ENCODE results near the gene PIP4K2A. TPM values are rescaled to one million over a fixed set of nuclear protein-coding genes. Genes with fewer than 3 reads are reported as not detected.

PIP4K2A gene
- total and polyA plus RNA-seq, 2 of the 8 experiments (the other 6 are each of a cell fraction or from before 2014, with no cell fraction given) = 19.0 to 60.9 TPM

GRCh38 chr10:22573820-22574569, 140.4 kb downstream of the PIP4K2A start:
- no peak overlapping the region for H3K56ac ChIP-seq (replicated peaks; ENCODE audit: insufficient read length, low read depth, low read length)
- no peaks in the 10 kb centered on the region for H3K79me2 ChIP-seq (ENCODE audit: control insufficient read depth in 1 of 2, insufficient read depth in 2 of 2, low read length in 2 of 2)
- H2BK20ac ChIP-seq (ENCODE audit: low read length) = no peak overlapping the region
- H3K27ac ChIP-seq (ENCODE audit: low read depth, low read length) = no peak overlapping the region
- no peak overlapping the region for H2BK5ac ChIP-seq (ENCODE audit: low read depth, low read length)
- H2AFZ ChIP-seq (ENCODE audit: low read length) = no peak overlapping the region
- H3K14ac ChIP-seq (ENCODE audit: insufficient read length) = no peak overlapping the region
- no peak overlapping the region for H4K91ac ChIP-seq (replicated peaks; ENCODE audit: insufficient read length, low read length)
- H2BK120ac ChIP-seq (replicated peaks; ENCODE audit: low read depth, low read length) = no peak overlapping the region
- no peaks in the 10 kb centered on the region for H3K23me2 ChIP-seq (ENCODE audit: low read depth, low read length)
- no peak overlapping the region for H3K23ac ChIP-seq (ENCODE audit: insufficient read length)
- no peak overlapping the region for H3K9ac ChIP-seq (replicated peaks in 1 of 4; ENCODE audit: extremely low read depth in 1 of 4, low read depth in 3 of 4, low read length in 3 of 4)
- DNase-seq (ENCODE audit: low read depth in 1 of 2, low spot score in 2 of 2) = peak in 1 of 2 experiments; percentile 41
- H3K4me1 ChIP-seq (replicated peaks in 1 of 4; ENCODE audit: control insufficient read depth in 3 of 4, insufficient read depth in 4 of 4, low read length in 3 of 4) = no peaks in the 10 kb centered on the region
- H2BK15ac ChIP-seq (ENCODE audit: low read length) = no peak overlapping the region
- H3K4me3 ChIP-seq (ENCODE audit: extremely low read depth in 1 of 4, insufficient read depth in 2 of 4, low read depth in 3 of 4, low read length in 4 of 4) = no peak overlapping the region
- 73% methylated on average over 7 of the region's 7 CpGs; no CpG with 5 or more reads in 1 of the 2 experiments for WGBS, 2 experiments (ENCODE audit: extremely low coverage in 1 of 2, insufficient coverage in 1 of 2, insufficient read length in 1 of 2, insufficient replicate concordance in 2 of 2, low coverage in 1 of 2, low lambda C conversion rate in 2 of 2, missing lambda C conversion rate in 1 of 2)
- H4K8ac ChIP-seq (ENCODE audit: extremely low read depth, insufficient read depth, low read length) = no peak overlapping the region
- H3K4ac ChIP-seq (replicated peaks; ENCODE audit: insufficient read length, low read depth, low read length) = no peak overlapping the region
- ChIA-PET POLR2A (ENCODE audit: partially characterized antibody) (interaction anchor here (0.7 kb wide), 1 partner anchor 408 kb away, joined by 3 read pairs; no protein-coding TSS in a partner anchor), CTCF (ENCODE audit: partially characterized antibody) (interaction anchor here (0.6 to 5.0 kb wide), 26 partner anchors 10 to 669 kb away, joined by 3 to 41 read pairs (median 4); partner anchors contain the start of gene DNAJC1)
- no peaks in the 10 kb centered on the region for H3K27me3 ChIP-seq (replicated peaks in 1 of 4; ENCODE audit: control insufficient read depth in 3 of 4, extremely low read depth in 1 of 4, insufficient read depth in 3 of 4, low read length in 3 of 4)
- H3K36me3 ChIP-seq (ENCODE audit: control insufficient read depth in 2 of 4, insufficient read depth in 4 of 4, low read length in 3 of 4) = peaks cover 0 to 19% (median 10%) of the 10 kb centered on the region in 4 experiments; a peak in 5 of 8 replicates
- no peak overlapping the region for H2AK5ac ChIP-seq (ENCODE audit: low read depth, low read length)
- H3K79me1 ChIP-seq (ENCODE audit: low read depth, low read length) = no peaks in the 10 kb centered on the region; the same call in 1 of the 2 replicates
- H2BK12ac ChIP-seq (ENCODE audit: low read depth, low read length) = no peak overlapping the region
- no peak overlapping the region for H3K4me2 ChIP-seq (ENCODE audit: insufficient read depth in 1 of 2, low read depth in 2 of 2, low read length in 2 of 2)
- no peak for FAIRE-seq
- H4K20me1 ChIP-seq (replicated peaks in 1 of 2; ENCODE audit: control insufficient read depth in 1 of 2, insufficient read depth in 2 of 2, low read length in 2 of 2) = peaks cover 0 to 2% of the 10 kb centered on the region in 2 experiments
- H3K9me3 ChIP-seq (ENCODE audit: insufficient read depth in 2 of 2, low read depth in 1 of 2, low read length in 1 of 2) = no peaks in the 10 kb centered on the region
- no peak overlapping the region for H4K5ac ChIP-seq (ENCODE audit: insufficient read length, low read depth, low read length)
- no peak overlapping the region for H3K18ac ChIP-seq (ENCODE audit: extremely low read depth, low read length)
- TF ChIP-seq SP2 (IDR thresholded peaks at IDR 0.05; ENCODE audit: low read length) (no peak), NRF1 (IDR thresholded peaks at IDR 0.05; ENCODE audit: low read depth, low read length) (no peak), EGR1 (IDR thresholded peaks at IDR 0.05; ENCODE audit: borderline replicate concordance, low read depth, low read length) (no peak), KDM5A (IDR thresholded peaks at IDR 0.05; ENCODE audit: low read length) (no peak), KDM4A (IDR thresholded peaks at IDR 0.05; ENCODE audit: low read depth, low read length, severe bottlenecking) (no peak), SIRT6 (IDR thresholded peaks at IDR 0.05; ENCODE audit: low read length) (no peak), SAP30 (IDR thresholded peaks at IDR 0.05; ENCODE audit: insufficient read depth, insufficient replicate concordance, low read length) (no peak), GABPA (IDR thresholded peaks at IDR 0.05; ENCODE audit: borderline replicate concordance, insufficient read depth, low read length) (no peak), TEAD4 (IDR thresholded peaks at IDR 0.05; ENCODE audit: low read depth, low read length) (no peak), SRF (IDR thresholded peaks at IDR 0.05; ENCODE audit: low read depth, low read length) (no peak), ASH2L (IDR thresholded peaks at IDR 0.05; ENCODE audit: low read length) (no peak), RNF2 (IDR thresholded peaks at IDR 0.05; ENCODE audit: borderline replicate concordance, low read depth, low read length, missing control alignments, poor library complexity, severe bottlenecking) (no peak)

Measured in H1 (cell line).